Measurements from ENCODE around the gene SDHC. TPM values are rescaled to one million over a fixed set of nuclear protein-coding genes. Genes with fewer than 3 reads are reported as not detected.
"Not testable (repeated sequence)": the region's sequence is repeated elsewhere in the genome, so short reads cannot be mapped to it uniquely, and the experiment has no call there.

Gene SDHC
- total and polyA plus RNA-seq, 3 experiments from 2014 or later, result 199 to 232 (median 226) TPM

DNA sequence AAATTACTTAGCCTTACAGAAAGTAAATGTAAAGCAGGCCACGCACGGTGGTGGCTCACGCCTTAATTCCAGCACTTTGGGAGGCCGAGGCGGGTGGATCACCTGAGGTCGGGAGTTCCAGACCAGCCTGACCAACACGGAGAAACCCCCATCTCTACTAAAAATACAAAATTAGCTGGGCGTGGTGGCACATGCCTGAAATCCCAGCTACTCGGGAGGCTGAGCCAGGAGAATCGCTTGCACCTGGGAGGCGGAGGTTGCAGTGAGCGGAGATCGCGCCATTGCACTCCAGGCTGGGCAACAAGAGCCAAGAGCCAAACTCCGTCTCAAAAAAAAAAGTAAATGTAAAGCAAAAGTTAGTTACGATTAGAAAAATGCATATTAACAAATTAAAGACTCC lies 75.0 kb downstream of the SDHC start:
- peaks cover 14% of the 10 kb centered on the region for H3K4me1 ChIP-seq (ENCODE audit: insufficient read depth, low read length)
- H3K4me3 ChIP-seq (ENCODE audit: low read length), result peak overlapping the region; percentile 95
- Mint-ChIP-seq H3K27ac (peak overlapping the region; percentile 93 to 99 (median 96)), H3K4me1 (peaks cover 14 to 35% (median 28%) of the 10 kb centered on the region in 3 donors), H3K4me3 (peak overlapping the region; percentile 84 to 97 (median 91))
- not testable (repeated sequence) for H3K27me3 Mint-ChIP-seq; H3K9me3 Mint-ChIP-seq; H3K9me3 ChIP-seq (ENCODE audit: low read length); H3K27me3 ChIP-seq (ENCODE audit: insufficient read depth, low read length, poor library complexity, severe bottlenecking); H3K36me3 Mint-ChIP-seq; DNase-seq; H3K36me3 ChIP-seq (ENCODE audit: insufficient read depth, low read length)
- peak overlapping the region; percentile 83 for H3K27ac ChIP-seq (ENCODE audit: low read depth, low read length)
- CTCF ChIA-PET, result interaction anchor here (0.7 to 4.6 kb wide), 5 partner anchors 21 to 223 kb away, joined by 3 to 25 read pairs (median 5); partner anchors contain the start of genes CFAP126, PPOX and TOMM40L
- POLR2A ChIA-PET, result interaction anchor here (0.7 to 2.2 kb wide), 3 partner anchors 44 to 164 kb away, joined by 4 to 16 read pairs (median 6); partner anchors contain the start of gene TOMM40L

DNA sequence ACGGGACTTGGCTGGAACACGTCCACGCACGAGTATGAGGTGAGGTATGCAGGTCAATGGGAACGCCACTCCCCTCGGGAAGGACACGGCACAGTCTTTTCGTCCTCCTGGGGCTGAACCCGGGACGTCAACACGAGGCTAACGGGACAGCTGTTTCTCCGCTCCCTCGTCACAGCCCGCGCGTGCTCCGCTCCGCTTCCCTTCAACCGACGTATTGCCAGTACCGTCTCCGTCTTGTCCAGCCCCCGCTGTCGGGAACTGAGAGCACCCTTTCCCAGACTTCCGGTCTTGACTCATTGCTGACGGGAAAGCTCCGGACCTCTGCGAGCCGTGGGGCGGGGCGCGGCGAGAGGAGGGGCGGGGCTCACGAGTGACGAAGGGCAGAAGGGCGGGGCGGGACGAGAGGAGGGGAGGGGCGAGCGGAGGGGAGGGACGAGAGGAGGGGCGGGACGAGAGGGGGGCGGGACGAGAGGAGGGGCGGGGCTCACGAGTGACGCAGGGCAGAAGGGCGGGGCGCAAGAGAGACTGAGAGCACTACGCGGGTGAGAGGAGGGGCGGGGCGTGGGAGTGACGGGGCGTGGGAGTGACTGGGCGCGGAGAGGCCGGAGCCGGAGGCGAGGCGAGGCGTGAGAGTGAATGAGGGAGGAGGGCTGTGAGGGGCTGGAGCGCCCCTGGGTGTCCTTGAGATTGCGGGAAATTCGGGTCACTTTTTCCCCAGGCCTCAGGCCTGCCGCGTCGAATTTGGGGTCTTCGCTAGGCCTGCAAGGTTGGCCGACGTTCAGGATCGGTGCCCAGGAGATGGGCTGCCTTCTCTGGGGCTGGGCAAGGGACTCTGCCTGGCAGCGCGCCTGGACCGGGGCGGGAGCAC lies 75.7 kb downstream of the SDHC start:
- Histone ChIP-seq H3K4me1 (ENCODE audit: insufficient read depth, low read length) (peaks cover 14% of the 10 kb centered on the region), H3K36me3 (ENCODE audit: insufficient read depth, low read length) (no peaks in the 10 kb centered on the region), H3K27me3 (ENCODE audit: insufficient read depth, low read length, poor library complexity, severe bottlenecking) (no peaks in the 10 kb centered on the region), H3K4me3 (ENCODE audit: low read length) (peak overlapping the region; percentile 95), H3K27ac (ENCODE audit: low read depth, low read length) (peak overlapping the region; percentile 85), H3K9me3 (ENCODE audit: low read length) (no peaks in the 10 kb centered on the region)
- H3K4me3 Mint-ChIP-seq, result peak overlapping the region; percentile 84 to 97 (median 91)
- peaks cover 14 to 35% (median 28%) of the 10 kb centered on the region in 3 donors for H3K4me1 Mint-ChIP-seq
- no peaks in the 10 kb centered on the region for H3K27me3 Mint-ChIP-seq
- H3K36me3 Mint-ChIP-seq, result peaks cover 0 to 3% (median 0%) of the 10 kb centered on the region in 3 donors
- peak; percentile 89 to 98 (median 95) for DNase-seq
- peak overlapping the region; percentile 93 to 99 (median 96) for H3K27ac Mint-ChIP-seq
- H3K9me3 Mint-ChIP-seq, result no peaks in the 10 kb centered on the region
- POLR2A ChIA-PET, result interaction anchor here (0.6 to 2.2 kb wide), 4 partner anchors 10 to 164 kb away, joined by 3 to 16 read pairs (median 5); partner anchors contain the start of gene TOMM40L
- CTCF ChIA-PET, result interaction anchor here (0.7 to 4.6 kb wide), 7 partner anchors 8 to 214 kb away, joined by 3 to 25 read pairs (median 4); partner anchors contain the start of genes CFAP126 and TOMM40L

- Mint-ChIP-seq H3K4me3 (peak overlapping the region; percentile 84 to 97 (median 91)), H3K36me3 (peaks cover 0 to 3% (median 0%) of the 10 kb centered on the region in 3 donors), H3K27ac (peak overlapping the region; percentile 93 to 98 (median 95)), H3K27me3 (no peaks in the 10 kb centered on the region), H3K9me3 (no peaks in the 10 kb centered on the region), H3K4me1 (peaks cover 14 to 35% (median 28%) of the 10 kb centered on the region in 3 donors)
- H3K4me1 ChIP-seq (ENCODE audit: insufficient read depth, low read length), result peaks cover 14% of the 10 kb centered on the region
- H3K36me3 ChIP-seq (ENCODE audit: insufficient read depth, low read length), result no peaks in the 10 kb centered on the region
- no peak for DNase-seq
- no peaks in the 10 kb centered on the region for H3K27me3 ChIP-seq (ENCODE audit: insufficient read depth, low read length, poor library complexity, severe bottlenecking)
- ChIA-PET CTCF (interaction anchor here (1.0 to 4.6 kb wide), 4 partner anchors 8 to 164 kb away, joined by 3 to 25 read pairs (median 8); partner anchors contain the start of gene TOMM40L), POLR2A (no interaction called here)
- peak overlapping the region; percentile 85 for H3K27ac ChIP-seq (ENCODE audit: low read depth, low read length)
- peak overlapping the region; percentile 80 for H3K4me3 ChIP-seq (ENCODE audit: low read length)
- H3K9me3 ChIP-seq (ENCODE audit: low read length), result no peaks in the 10 kb centered on the region
Observed at GRCh38 chr1:161390559-161390858, 76.3 kb downstream of the SDHC start.

DNA sequence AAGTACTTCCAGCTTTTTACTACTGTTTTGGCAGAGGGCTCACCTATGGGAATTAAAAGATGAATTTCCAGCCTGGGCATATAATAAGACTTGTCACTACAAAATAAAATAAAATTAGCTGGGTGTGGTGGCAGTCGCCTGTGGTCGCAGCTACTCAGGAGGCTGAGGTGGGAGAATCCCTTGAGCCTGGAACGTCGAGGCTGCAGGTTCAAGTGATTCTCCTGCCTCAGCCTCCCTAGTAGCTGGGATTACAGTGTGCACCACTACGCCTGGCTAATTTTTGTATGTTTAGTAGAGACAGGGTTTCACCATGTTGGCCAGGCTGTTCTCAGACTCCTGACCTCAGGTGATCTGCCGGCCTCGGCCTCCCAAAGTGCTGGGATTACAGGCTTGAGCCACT lies 77.0 kb downstream of the SDHC start:
- H3K27me3 Mint-ChIP-seq; POLR2A ChIA-PET; H3K9me3 ChIP-seq (ENCODE audit: low read length); H3K27me3 ChIP-seq (ENCODE audit: insufficient read depth, low read length, poor library complexity, severe bottlenecking); H3K4me3 ChIP-seq (ENCODE audit: low read length); H3K9me3 Mint-ChIP-seq; H3K27ac ChIP-seq (ENCODE audit: low read depth, low read length); H3K36me3 Mint-ChIP-seq; H3K36me3 ChIP-seq (ENCODE audit: insufficient read depth, low read length); DNase-seq: not testable (repeated sequence)
- peaks cover 14 to 35% (median 28%) of the 10 kb centered on the region in 3 donors for H3K4me1 Mint-ChIP-seq
- CTCF ChIA-PET, result interaction anchor here (2.1 to 4.6 kb wide), 3 partner anchors 9 to 165 kb away, joined by 4 to 25 read pairs (median 11); partner anchors contain the start of gene TOMM40L
- H3K4me1 ChIP-seq (ENCODE audit: insufficient read depth, low read length), result peaks cover 14% of the 10 kb centered on the region
- peak overlapping the region; percentile 32 to 93 (median 91) for H3K4me3 Mint-ChIP-seq
- H3K27ac Mint-ChIP-seq, result peak overlapping the region in 5 of 8 donors; percentile 29 to 98 (median 96)

- CTCF ChIA-PET, result interaction anchor here (2.1 to 2.2 kb wide), 2 partner anchors 9 to 10 kb away, joined by 4 to 11 read pairs; no protein-coding TSS in a partner anchor
- Mint-ChIP-seq H3K9me3 (no peaks in the 10 kb centered on the region), H3K4me1 (peaks cover 10 to 31% (median 24%) of the 10 kb centered on the region in 3 donors), H3K36me3 (peaks cover 0 to 3% (median 0%) of the 10 kb centered on the region in 3 donors), H3K27ac (peak overlapping the region in 2 of 8 donors; percentile 61 to 84), H3K4me3 (peak overlapping the region in 4 of 7 donors; percentile 11 to 91 (median 26)), H3K27me3 (no peaks in the 10 kb centered on the region)
- Histone ChIP-seq H3K4me1 (ENCODE audit: insufficient read depth, low read length) (peaks cover 14% of the 10 kb centered on the region), H3K27ac (ENCODE audit: low read depth, low read length) (no peak overlapping the region), H3K4me3 (ENCODE audit: low read length) (no peak overlapping the region), H3K9me3 (ENCODE audit: low read length) (no peaks in the 10 kb centered on the region), H3K36me3 (ENCODE audit: insufficient read depth, low read length) (no peaks in the 10 kb centered on the region), H3K27me3 (ENCODE audit: insufficient read depth, low read length, poor library complexity, severe bottlenecking) (no peaks in the 10 kb centered on the region)
- POLR2A ChIA-PET, result no interaction called here
- no peak for DNase-seq
Observed at GRCh38 chr1:161391611-161392010, 77.4 kb downstream of the SDHC start.

DNA sequence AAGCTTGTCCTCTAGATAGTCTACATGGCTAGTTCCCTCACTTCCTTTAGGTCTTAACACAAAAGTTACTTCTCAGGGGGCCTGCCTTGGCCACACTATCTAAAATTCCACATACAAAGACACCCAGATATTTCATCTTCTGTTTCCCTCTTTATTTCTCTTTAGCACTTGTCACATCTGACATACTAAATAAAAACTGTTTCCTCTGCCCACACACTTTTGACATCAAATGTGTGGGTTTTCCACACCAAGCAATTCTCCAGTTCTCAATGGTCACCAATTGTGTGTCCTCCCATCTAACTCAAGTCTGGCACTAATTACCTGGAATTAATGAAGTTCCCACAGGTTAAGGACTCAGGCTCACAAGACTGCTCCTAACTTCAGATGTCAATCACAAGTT lies 79.0 kb downstream of the SDHC start:
- no peak for DNase-seq
- ChIA-PET POLR2A (no interaction called here), CTCF (no interaction called here)
- Mint-ChIP-seq H3K36me3 (peaks cover 0 to 3% (median 0%) of the 10 kb centered on the region in 3 donors), H3K9me3 (no peaks in the 10 kb centered on the region), H3K27ac (peak overlapping the region in 2 of 8 donors; percentile 65 to 84), H3K27me3 (no peaks in the 10 kb centered on the region), H3K4me3 (peak overlapping the region in 1 of 7 donors; percentile 71), H3K4me1 (peaks cover 10 to 24% (median 22%) of the 10 kb centered on the region in 3 donors)
- Histone ChIP-seq H3K9me3 (ENCODE audit: low read length) (no peaks in the 10 kb centered on the region), H3K36me3 (ENCODE audit: insufficient read depth, low read length) (no peaks in the 10 kb centered on the region), H3K4me1 (ENCODE audit: insufficient read depth, low read length) (peaks cover 16% of the 10 kb centered on the region), H3K27ac (ENCODE audit: low read depth, low read length) (no peak overlapping the region), H3K4me3 (ENCODE audit: low read length) (no peak overlapping the region), H3K27me3 (ENCODE audit: insufficient read depth, low read length, poor library complexity, severe bottlenecking) (no peaks in the 10 kb centered on the region)

DNA sequence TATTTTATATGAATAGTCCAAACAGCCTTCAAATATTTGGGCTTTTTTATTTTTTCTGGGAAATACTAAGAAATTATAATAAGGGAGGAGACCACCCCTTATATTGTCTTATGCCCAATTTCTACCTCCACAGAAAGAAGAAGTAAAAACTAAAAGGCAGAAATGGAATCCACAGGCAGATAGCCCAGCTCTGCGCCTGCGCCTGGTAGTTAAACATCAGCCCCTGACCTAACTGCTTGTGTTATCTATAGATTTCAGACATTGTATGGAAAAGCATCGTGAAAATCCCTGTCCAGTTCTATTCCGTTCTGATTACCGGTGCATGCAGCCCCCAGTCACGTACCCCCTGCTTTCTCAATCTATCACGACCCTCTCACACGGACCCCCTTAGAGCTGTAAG lies 82.9 kb downstream of the SDHC start:
- Mint-ChIP-seq H3K36me3 (peaks cover 0 to 13% (median 4%) of the 10 kb centered on the region in 3 donors), H3K27me3 (peaks cover 0 to 13% of the 10 kb centered on the region in 2 donors), H3K27ac (peak overlapping the region in 2 of 8 donors; percentile 72 to 75), H3K4me1 (peaks cover 22 to 35% (median 32%) of the 10 kb centered on the region in 3 donors), H3K4me3 (peak overlapping the region in 5 of 7 donors; percentile 16 to 76 (median 49))
- H3K27ac ChIP-seq (ENCODE audit: low read depth, low read length); H3K27me3 ChIP-seq (ENCODE audit: insufficient read depth, low read length, poor library complexity, severe bottlenecking); H3K9me3 ChIP-seq (ENCODE audit: low read length); CTCF ChIA-PET; H3K4me3 ChIP-seq (ENCODE audit: low read length); H3K9me3 Mint-ChIP-seq; DNase-seq; H3K36me3 ChIP-seq (ENCODE audit: insufficient read depth, low read length): not testable (repeated sequence)
- POLR2A ChIA-PET, result interaction anchor here (0.7 kb wide), 1 partner anchor 424 kb away, joined by 5 read pairs; no protein-coding TSS in a partner anchor
- H3K4me1 ChIP-seq (ENCODE audit: insufficient read depth, low read length), result peaks cover 18% of the 10 kb centered on the region

Measured in CD8-positive, alpha-beta memory T cell (primary cell).